HG03378 (cell line): ENCODE results near the gene MARCKS.

Source experiments
- ATAC-seq: cut with Tn5 transposase; IDR thresholded peaks from one replicate; pipeline ENCODE4 v1.9.1; 2021; ENCODE audit warnings: mild to moderate bottlenecking, moderate library complexity; ENCODE audit not compliant: unreplicated experiment

The MARCKS gene

DNA sequence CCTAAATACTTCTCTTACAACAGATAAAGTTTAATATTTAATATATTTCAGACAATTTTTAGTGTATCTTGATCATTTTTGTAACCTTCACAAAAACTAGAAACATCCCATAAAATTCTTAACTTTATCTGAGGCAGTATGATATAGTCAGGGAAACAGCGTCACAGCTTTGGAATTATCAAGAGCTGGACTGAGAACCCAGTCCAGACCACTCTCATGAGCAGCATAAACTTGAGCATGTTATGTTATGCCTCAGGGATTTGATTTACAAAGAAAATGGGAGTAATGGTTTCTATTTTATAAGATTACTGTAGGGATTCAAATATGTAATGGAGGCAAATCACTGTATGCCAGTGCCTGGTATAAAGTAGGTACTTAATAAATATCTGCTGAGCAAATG is 8.3 kb upstream of the MARCKS start:
- ATAC-seq = no peak

DNA sequence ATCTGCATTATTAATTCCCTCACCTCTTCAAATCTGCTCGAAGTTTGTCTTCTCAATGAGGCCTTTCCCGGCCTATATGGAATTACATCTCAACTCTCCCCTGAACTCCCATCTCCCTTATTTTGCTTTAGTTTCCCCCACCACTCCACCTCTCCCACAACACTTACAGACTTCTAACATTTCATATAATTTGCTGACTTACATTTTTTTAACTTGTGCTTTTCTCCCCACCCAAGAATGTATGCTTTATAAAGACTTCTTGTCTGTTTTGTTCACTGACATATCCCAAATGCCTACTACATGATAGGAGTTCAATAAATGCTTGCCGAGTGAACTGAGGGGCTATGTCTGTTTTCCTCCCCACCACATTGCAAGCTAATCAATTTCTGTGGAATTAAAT is 3.9 kb upstream of the MARCKS start:
- ATAC-seq = no peak

DNA sequence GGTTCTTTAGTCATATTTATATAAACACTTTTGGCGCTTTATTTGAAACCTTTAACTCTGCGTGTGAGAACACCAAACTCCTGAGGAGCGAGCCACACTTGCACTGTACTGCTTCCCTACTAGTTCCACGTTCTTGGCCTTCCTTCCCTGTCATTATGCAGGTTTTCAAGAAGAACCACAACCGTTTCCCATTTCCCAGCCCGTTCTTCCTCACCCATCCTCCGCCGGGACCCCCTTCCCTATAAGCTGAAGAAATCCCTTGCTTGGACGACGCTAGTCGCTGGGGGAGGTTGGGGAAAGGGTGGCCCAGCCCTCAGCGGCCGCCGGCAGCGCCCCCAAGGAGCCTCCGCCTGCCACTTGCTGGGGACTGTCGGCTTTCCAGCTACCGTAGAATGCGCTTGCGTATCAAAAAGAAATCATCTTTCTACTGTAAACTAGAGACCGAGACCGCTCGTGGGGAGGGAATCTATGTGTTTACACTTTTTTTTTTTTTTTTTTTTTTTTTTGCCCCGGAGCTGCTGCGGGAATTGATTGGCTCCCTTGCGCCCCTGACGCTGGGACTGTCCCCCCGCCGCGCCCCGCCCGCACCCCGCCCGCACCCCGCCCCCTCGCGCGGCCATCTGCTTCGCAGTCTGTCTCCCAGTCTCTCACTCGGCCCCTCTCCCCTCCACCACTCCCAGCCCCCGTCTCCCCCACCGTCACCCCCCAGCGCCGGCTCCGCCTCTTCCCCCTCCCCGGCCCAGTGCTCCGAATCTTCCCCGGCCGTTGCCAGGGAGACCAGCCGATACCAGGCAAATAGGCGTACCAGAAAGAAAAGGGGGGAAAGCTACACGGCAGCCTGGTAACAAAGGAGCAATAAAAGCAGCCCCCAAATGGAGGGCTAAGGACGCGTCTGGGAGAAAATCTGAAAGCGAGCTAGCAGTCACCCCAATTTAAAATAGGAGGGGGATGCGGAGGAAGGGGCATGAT is 2.3 kb upstream of the MARCKS start:
- no peak for ATAC-seq

DNA sequence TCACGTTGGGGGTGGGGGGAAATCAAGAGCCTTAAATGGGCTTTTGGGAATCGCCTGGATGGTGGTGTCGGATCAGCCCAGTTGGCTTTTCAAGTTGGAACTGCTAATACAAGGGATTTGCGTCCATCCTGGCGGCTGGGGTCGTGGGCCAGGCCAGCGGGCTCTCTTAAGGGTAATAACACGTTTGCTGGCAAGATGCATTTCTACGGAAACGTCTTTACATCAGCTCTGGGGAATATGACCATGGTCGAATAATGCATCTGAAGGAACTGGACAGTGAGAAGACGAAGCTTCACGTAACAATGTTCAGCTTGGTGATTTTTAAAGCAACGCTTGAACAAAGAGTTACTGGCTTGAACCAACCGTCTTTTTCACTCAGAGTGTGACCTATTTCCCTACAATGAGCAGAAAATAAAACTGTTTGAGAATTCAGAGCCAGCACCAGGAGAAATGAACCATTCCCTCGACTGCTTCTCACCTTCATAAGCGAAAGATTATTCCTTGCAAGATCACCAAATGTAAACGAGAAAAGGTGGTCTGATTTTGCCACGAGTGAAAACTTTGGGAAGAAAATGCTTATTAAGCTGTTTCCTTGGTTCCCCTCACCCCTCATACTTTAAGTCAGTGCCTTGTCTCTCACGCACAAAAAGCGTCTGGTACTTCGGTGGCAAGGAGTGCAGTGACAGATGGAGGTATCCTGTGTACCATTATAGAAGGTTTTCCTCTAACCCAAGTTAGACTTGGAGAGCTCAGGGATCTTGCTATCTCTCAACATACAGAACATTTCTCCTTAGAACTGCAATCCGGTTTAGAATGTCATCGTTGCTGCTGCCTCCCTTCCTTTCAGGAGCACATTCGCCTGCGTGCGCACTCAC is 1.4 kb upstream of the MARCKS start:
- no peak for ATAC-seq

DNA sequence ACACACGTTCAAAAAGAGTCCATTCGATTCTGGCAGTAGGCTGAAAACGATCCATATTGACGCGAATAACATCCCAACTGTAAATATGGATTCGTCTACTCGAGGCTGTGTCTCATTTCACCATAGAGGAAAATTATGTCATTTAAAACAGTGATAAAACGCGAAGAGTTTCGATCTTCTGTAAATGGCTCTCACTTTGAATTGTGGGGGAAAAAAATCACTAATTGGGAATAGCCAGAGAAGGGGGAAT is 845 bp upstream of the MARCKS start:
- ATAC-seq = no peak

DNA sequence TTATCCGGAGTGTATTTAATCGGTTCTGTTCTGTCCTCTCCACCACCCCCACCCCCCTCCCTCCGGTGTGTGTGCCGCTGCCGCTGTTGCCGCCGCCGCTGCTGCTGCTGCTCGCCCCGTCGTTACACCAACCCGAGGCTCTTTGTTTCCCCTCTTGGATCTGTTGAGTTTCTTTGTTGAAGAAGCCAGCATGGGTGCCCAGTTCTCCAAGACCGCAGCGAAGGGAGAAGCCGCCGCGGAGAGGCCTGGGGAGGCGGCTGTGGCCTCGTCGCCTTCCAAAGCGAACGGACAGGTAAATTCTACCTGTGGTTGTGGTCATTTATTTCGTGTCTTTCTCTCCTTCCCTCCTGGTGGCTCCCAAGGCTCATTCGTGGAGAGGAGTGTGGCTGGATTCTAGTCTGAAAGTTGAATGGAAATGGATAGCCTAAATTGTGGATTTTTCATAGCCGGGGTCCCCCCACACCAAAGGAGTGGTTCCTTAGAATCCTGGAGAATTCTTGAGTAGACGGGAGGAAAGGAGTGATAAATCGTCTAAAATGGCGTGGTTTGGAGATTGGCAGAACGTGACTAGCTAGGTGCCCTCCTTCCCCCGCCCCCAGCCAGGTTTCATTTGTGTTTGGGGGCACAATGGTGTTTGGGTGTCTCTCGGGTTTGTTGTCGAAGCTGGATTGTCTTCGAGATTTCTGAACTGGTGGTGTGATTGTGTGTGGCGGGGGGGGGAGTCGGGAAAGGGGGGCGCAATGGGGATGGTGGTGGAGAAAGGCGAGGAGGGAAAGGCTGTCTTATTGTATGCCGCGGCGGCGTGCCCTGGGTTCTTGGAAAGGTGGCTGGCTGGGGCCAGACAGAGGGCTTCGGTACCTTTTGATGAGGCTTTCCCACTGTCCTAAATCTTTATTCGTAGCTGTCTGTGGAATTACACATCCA is 673 bp downstream of the MARCKS start:
- no peak for ATAC-seq

DNA sequence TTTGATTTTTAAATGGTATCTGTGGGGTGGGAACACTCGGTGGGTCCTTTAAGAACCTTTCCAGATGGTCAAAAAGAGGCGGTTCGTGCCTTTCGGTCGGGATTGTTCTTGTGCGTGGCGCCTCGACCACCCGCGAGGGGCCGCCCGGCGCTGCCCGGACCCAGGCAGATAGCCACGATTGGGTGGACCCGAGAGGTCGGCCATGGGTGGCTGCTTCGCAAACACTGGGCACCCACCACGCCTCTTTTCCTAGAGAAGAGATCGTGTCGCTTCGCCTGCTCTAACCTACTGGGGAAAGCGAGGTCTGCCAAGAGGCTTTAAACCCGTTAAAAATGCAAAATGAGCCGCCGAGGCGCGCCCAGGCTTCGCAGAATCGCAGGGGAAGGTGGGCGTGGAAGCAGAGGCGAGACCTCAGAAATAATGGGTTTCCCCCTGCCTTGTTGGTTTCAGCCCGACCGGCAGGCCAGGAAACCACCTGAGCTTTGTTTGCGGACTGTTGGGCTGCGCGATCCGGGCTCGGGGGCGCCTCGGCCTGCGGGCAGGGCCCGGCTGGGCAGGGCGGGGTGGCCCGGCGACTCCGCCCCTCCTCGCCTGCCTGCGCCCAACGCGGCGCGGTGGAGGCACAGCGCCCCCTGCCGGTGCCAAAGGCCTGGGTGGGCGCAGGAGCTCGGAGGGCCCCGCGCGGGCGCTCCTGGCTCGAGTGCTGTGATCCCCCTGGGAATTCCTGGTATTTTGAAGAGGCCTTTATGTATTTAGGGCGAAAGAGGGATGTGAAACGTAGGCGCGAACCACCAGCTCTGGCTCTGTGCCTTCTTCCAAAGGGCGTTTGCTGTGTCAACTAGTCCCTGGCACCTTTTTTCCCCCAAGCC is 1.6 kb downstream of the MARCKS start:
- ATAC-seq = peak; percentile 80

DNA sequence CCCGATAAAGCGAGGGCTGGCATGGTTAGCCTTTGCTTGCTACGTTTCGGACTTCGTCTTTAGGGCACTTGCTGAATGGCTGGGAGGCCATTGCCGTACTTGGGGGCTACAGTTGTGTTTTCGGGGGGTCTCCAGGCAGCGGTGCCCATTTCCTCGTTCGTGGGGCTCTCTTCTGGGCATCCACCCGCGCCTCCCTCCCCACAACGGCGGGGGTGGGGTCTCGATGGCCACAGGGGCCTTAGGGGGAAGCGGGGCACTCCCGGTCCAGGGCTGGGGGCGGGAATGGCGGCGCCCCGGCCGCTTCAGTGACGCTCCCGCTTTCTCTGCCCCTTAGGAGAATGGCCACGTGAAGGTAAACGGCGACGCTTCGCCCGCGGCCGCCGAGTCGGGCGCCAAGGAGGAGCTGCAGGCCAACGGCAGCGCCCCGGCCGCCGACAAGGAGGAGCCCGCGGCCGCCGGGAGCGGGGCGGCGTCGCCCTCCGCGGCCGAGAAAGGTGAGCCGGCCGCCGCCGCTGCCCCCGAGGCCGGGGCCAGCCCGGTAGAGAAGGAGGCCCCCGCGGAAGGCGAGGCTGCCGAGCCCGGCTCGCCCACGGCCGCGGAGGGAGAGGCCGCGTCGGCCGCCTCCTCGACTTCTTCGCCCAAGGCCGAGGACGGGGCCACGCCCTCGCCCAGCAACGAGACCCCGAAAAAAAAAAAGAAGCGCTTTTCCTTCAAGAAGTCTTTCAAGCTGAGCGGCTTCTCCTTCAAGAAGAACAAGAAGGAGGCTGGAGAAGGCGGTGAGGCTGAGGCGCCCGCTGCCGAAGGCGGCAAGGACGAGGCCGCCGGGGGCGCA is 2.4 kb downstream of the MARCKS start:
- ATAC-seq = no peak

DNA sequence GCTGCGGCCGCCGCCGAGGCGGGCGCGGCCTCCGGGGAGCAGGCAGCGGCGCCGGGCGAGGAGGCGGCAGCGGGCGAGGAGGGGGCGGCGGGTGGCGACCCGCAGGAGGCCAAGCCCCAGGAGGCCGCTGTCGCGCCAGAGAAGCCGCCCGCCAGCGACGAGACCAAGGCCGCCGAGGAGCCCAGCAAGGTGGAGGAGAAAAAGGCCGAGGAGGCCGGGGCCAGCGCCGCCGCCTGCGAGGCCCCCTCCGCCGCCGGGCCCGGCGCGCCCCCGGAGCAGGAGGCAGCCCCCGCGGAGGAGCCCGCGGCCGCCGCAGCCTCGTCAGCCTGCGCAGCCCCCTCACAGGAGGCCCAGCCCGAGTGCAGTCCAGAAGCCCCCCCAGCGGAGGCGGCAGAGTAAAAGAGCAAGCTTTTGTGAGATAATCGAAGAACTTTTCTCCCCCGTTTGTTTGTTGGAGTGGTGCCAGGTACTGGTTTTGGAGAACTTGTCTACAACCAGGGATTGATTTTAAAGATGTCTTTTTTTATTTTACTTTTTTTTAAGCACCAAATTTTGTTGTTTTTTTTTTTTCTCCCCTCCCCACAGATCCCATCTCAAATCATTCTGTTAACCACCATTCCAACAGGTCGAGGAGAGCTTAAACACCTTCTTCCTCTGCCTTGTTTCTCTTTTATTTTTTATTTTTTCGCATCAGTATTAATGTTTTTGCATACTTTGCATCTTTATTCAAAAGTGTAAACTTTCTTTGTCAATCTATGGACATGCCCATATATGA is 3.2 kb downstream of the MARCKS start:
- no peak for ATAC-seq

DNA sequence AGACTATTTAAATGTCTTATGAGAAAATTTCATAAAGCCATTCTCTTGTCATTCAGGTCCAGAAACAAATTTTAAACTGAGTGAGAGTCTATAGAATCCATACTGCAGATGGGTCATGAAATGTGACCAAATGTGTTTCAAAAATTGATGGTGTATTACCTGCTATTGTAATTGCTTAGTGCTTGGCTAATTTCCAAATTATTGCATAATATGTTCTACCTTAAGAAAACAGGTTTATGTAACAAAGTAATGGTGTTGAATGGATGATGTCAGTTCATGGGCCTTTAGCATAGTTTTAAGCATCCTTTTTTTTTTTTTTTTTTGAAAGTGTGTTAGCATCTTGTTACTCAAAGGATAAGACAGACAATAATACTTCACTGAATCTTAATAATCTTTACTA is 5.0 kb downstream of the MARCKS start:
- no peak for ATAC-seq

DNA sequence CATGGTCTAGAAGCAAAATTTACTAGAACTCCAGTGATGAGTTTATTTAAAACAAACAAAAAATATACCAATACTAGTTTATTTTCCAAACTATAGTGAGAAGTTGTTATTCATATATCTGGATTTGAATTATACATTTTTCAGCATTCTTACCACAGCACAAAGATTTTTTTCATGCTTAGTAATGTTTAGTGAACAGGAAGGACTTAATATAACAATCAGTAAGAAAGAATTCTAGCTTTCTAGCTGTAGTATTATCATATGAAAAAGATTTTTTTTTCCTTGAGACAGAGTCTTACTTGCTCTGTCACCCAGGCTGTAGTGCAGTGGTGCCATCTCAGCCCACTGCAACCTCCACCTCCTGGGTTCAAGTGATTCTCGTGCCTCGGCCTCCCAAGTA is 13.8 kb downstream of the MARCKS start:
- ATAC-seq = no peak

DNA sequence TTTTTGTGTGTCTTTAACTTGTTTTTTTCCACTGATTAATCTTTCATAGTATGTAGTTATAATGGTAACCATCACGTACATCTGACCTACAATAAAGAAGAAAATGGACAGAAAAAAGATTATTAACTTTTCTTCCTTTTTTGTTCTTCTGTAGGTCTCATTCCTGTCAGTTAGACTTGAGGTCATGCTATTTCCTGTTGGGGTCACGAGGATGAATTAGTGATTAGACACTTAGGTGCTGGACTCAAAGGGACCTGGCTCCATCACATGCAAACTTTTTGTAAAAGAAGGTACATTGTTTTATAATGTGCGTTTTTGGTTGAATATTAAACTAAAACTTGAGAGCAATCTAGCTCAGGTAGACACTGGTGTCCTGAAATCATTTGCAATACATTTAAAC is 14.8 kb downstream of the MARCKS start:
- ATAC-seq = no peak

DNA sequence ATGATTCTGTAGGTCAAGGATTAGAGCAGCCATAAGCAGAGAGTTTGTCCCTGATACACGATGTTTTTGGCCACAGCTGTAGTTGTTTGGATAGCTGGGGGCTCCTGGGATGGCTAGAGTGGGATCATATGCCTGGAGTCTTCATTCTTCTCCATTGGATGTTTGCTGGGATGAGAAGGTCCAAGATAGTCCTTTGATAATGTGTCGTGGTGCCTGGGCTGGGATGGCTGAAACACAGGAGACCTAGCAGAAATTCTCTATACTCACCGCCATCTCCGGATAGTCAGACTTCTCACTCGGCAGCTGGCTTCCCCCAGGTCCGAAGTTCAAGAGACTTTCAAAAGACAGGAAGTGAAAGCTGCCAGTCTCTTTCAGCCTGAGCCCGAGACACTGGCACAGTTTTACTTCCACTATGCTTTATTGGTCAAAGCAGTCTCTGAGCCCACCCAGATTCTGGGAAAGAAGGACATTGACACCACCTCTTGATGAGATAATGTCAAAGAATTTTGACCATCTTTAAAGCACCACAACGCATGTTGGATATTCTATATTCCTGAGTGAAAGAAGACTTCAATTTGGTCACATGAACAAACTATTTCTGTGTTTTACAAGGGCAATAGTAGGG is 16.0 kb downstream of the MARCKS start:
- ATAC-seq = peak; percentile 94

DNA sequence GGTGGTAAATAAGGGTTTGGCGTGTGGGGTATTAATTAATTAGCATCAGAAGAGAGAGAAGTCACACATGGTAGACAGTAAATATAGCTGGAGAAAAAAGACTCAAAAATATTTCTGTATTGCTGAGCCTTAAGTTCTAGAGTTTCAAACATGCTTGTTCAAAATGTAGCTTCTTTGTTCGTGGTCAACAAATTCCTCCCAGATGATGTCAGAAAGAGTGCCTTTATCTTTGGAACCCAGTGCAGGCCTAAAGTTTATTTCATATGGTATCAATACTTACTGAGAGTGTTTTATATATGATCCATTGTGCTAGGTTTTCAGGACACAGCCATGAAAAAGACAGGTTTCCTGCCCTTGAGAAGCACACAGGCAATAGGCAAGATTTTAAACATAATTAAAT is 18.3 kb downstream of the MARCKS start:
- no peak for ATAC-seq

DNA sequence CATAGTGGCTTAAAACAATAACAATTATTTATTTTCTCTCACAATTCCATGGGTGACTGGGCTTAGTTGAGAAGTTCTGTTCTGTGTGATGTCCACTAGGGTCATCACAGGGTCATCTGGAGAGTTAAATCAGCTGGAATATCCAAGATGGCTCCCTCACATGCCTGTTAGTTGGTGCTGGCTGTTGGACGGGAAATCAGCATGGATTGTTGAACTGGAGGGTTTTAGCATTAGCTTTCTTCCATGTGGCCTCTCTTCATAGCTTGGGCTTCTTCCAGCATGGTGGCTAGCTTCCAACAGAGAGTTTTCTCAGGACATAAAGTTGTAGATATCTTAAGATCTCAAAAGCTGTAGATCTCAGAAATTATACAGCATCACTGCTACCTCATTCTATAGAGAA is 19.6 kb downstream of the MARCKS start:
- no peak for ATAC-seq

DNA sequence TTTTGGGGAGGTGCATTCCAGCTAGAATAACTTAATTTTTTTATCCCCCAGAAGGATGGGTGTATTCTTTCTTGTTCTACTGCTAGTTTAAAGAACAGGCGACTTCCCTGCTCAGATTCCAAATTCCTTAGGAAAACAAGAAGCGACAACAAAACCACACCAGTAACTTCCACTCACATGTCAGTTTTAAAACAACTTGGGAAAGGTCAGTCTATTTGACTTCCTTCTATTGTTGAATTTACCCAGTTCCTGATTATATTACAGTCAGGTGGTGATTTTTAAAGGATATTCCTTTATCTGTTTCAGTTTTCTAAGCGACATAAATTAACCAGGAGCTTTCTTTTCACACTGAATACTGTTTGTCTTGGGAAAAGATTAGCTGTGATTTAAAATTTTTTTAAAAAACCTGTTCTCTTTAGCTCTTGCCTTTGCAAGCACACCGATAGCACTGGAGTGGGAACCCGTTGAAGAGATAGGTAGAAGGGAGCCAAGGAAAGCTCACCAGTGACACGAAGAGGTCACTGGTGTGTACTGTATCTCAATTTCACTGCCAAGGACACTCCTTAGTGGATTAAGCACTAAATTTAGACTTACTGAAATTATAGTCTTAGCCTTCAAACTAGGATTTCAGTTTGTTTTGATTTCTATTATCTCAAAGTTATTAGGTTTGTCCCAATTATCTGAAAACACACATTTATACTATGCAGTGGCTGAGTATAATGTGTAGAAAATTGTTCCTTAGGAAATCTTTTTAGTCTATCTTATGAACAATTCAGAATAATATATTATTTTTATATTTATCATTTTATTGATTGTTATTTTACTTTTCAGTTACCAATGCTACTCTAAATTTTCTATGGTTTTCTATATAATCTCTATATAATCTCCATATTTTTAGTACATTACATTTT is 22.3 kb downstream of the MARCKS start:
- peak; percentile 99 for ATAC-seq

DNA sequence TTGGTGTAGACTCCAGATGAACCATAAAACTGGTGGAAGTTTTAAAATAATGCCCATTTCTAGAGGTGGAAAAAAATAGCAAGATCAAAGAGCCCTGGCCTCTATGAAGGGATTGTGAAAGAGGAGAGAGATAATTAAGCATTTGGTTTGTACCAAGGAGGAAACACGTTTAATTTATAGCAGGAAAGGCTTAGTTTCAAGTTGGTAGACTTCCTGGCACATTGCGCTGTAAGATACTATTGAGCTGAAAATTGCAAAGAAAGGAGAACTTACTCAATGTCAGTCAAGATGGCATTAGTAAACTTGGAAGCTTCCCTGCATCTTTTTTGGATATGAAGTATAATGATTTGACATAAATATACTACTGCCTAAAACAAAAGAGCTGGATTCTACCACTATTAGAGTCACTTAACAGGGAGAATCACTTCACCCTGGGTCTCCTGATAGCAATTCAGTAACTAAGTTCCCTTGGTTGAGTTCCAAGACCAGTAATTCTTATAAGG is 24.4 kb downstream of the MARCKS start:
- ATAC-seq = no peak
